ENCODE data around the gene DLST.

The DLST gene

GRCh38 chr14:74882103-74882920 is 596 bp downstream of the DLST start:
- H3K4me2 ChIP-seq = peak overlapping the region; percentile 81 to 98 (median 95)
- peak overlapping the region; percentile 84 to 99 (median 96) for H3K4me3 ChIP-seq
- H3K9me3 ChIP-seq (replicated peaks in 1 of 11) = no peaks in the 10 kb centered on the region
- peaks cover 49 to 55% (median 54%) of the 10 kb centered on the region in 11 experiments for H4K20me1 ChIP-seq
- peaks cover 28 to 43% (median 37%) of the 10 kb centered on the region in 11 experiments for H3K36me3 ChIP-seq
- H3K27ac ChIP-seq = peak overlapping the region; percentile 82 to 97 (median 95)
- TF ChIP-seq Cebpa-rat (IDR thresholded peaks at IDR 0.05) = no peak
- H3K27me3 ChIP-seq = no peaks in the 10 kb centered on the region
- peaks cover 24 to 79% (median 62%) of the 10 kb centered on the region in 10 experiments for H3K4me1 ChIP-seq
- H3K9ac ChIP-seq = peak overlapping the region; percentile 93 to 98 (median 97)

GRCh38 chr14:74886001-74886400 is 4.3 kb downstream of the DLST start:
- Histone ChIP-seq H3K27ac (no peak overlapping the region), H3K4me3 (no peak overlapping the region), H3K36me3 (peaks cover 64 to 80% (median 73%) of the 10 kb centered on the region in 11 experiments), H4K20me1 (peaks cover 74 to 92% (median 88%) of the 10 kb centered on the region in 11 experiments), H3K4me1 (peaks cover 26 to 47% (median 37%) of the 10 kb centered on the region in 10 experiments), H3K9me3 (replicated peaks in 1 of 11) (no peaks in the 10 kb centered on the region), H3K27me3 (no peaks in the 10 kb centered on the region), H3K9ac (no peak overlapping the region; a peak in 1 of 22 replicates), H3K4me2 (no peak overlapping the region; a peak in 2 of 22 replicates)
- no peak for TF ChIP-seq Cebpa-rat (IDR thresholded peaks at IDR 0.05)

- no peaks in the 10 kb centered on the region for H3K9me3 ChIP-seq (replicated peaks in 1 of 11)
- H3K4me1 ChIP-seq = peaks cover 39 to 59% (median 49%) of the 10 kb centered on the region in 10 experiments
- H3K36me3 ChIP-seq = peaks cover 88 to 100% (median 98%) of the 10 kb centered on the region in 11 experiments
- H4K20me1 ChIP-seq = peaks cover 73 to 100% (median 97%) of the 10 kb centered on the region in 11 experiments
- H3K4me3 ChIP-seq = no peak overlapping the region
- no peak overlapping the region for H3K4me2 ChIP-seq
- no peaks in the 10 kb centered on the region for H3K27me3 ChIP-seq
- no peak overlapping the region for H3K9ac ChIP-seq
- no peak overlapping the region for H3K27ac ChIP-seq
- no peak for TF ChIP-seq Cebpa-rat (IDR thresholded peaks at IDR 0.05)
Measured at GRCh38 chr14:74888164-74889158, 6.7 kb downstream of the DLST start.

- no peak overlapping the region for H3K9ac ChIP-seq
- H3K27me3 ChIP-seq = no peaks in the 10 kb centered on the region
- H3K4me2 ChIP-seq = no peak overlapping the region
- no peak for TF ChIP-seq Cebpa-rat (IDR thresholded peaks at IDR 0.05)
- no peak overlapping the region for H3K4me3 ChIP-seq
- H3K4me1 ChIP-seq = peaks cover 34 to 56% (median 47%) of the 10 kb centered on the region in 10 experiments
- no peak overlapping the region for H3K27ac ChIP-seq
- H3K9me3 ChIP-seq (replicated peaks in 1 of 11) = no peaks in the 10 kb centered on the region
- H3K36me3 ChIP-seq = peaks cover 92 to 100% (median 98%) of the 10 kb centered on the region in 11 experiments
- peaks cover 58 to 100% (median 95%) of the 10 kb centered on the region in 11 experiments for H4K20me1 ChIP-seq
Measured at GRCh38 chr14:74890262-74890661, 8.5 kb downstream of the DLST start.

- peaks cover 42 to 100% (median 94%) of the 10 kb centered on the region in 11 experiments for H4K20me1 ChIP-seq
- H3K27ac ChIP-seq = 0 out of 22 replicates have a peak overlapping the region, but pooled peaks of 2 of the 11 experiments have one; percentile 10 to 20
- TF ChIP-seq Cebpa-rat (IDR thresholded peaks at IDR 0.05) = no peak
- H3K27me3 ChIP-seq = no peaks in the 10 kb centered on the region
- peak overlapping the region; percentile 57 to 83 (median 71); a peak in 21 of 22 replicates for H3K4me2 ChIP-seq
- H3K4me3 ChIP-seq = no peak overlapping the region
- peaks cover 29 to 51% (median 42%) of the 10 kb centered on the region in 10 experiments for H3K4me1 ChIP-seq
- peaks cover 92 to 100% (median 98%) of the 10 kb centered on the region in 11 experiments for H3K36me3 ChIP-seq
- peak overlapping the region in 5 of 11 experiments; percentile 3 to 27 (median 15); a peak in 5 of 22 replicates for H3K9ac ChIP-seq
- H3K9me3 ChIP-seq (replicated peaks in 1 of 11) = no peaks in the 10 kb centered on the region
Measured at GRCh38 chr14:74891870-74892269, 10.2 kb downstream of the DLST start.

GRCh38 chr14:74892745-74893144 is 11.0 kb downstream of the DLST start:
- Histone ChIP-seq H3K9me3 (replicated peaks in 1 of 11) (no peaks in the 10 kb centered on the region), H3K27me3 (no peaks in the 10 kb centered on the region), H3K9ac (peak overlapping the region in 7 of 11 experiments; percentile 9 to 45 (median 36); a peak in 10 of 22 replicates), H3K4me2 (peak overlapping the region; percentile 57 to 83 (median 71)), H3K4me1 (peaks cover 29 to 51% (median 42%) of the 10 kb centered on the region in 10 experiments), H3K27ac (peak overlapping the region in 6 of 11 experiments; percentile 5 to 68 (median 57); a peak in 6 of 22 replicates), H3K36me3 (peaks cover 95 to 100% (median 99%) of the 10 kb centered on the region in 11 experiments), H3K4me3 (peak overlapping the region in 1 of 10 experiments; percentile 18; a peak in 1 of 20 replicates), H4K20me1 (peaks cover 33 to 100% (median 94%) of the 10 kb centered on the region in 11 experiments)
- TF ChIP-seq Cebpa-rat (IDR thresholded peaks at IDR 0.05) = no peak

- no peak for TF ChIP-seq Cebpa-rat (IDR thresholded peaks at IDR 0.05)
- Histone ChIP-seq H3K4me3 (peak overlapping the region in 2 of 10 experiments; percentile 12 to 18; a peak in 1 of 20 replicates), H4K20me1 (peaks cover 24 to 100% (median 89%) of the 10 kb centered on the region in 11 experiments), H3K27ac (peak overlapping the region; percentile 5 to 68 (median 57); a peak in 17 of 22 replicates), H3K27me3 (no peaks in the 10 kb centered on the region), H3K9me3 (replicated peaks in 1 of 11) (no peaks in the 10 kb centered on the region), H3K9ac (peak overlapping the region in 10 of 11 experiments; percentile 7 to 58 (median 42); a peak in 14 of 22 replicates), H3K4me2 (peak overlapping the region; percentile 57 to 83 (median 71)), H3K4me1 (peaks cover 29 to 51% (median 42%) of the 10 kb centered on the region in 10 experiments), H3K36me3 (peaks cover 96 to 100% (median 100%) of the 10 kb centered on the region in 11 experiments)
Measured at GRCh38 chr14:74893614-74894091, 11.9 kb downstream of the DLST start.

GRCh38 chr14:74896400-74896799 is 14.7 kb downstream of the DLST start:
- Histone ChIP-seq H4K20me1 (peaks cover 18 to 95% (median 74%) of the 10 kb centered on the region in 11 experiments), H3K9me3 (replicated peaks in 1 of 11) (no peaks in the 10 kb centered on the region), H3K36me3 (peaks cover 96 to 100% (median 100%) of the 10 kb centered on the region in 11 experiments)

More at GRCh38 chr14:74896400-74896799, 14.7 kb downstream of the DLST start:
- TF ChIP-seq Cebpa-rat (IDR thresholded peaks at IDR 0.05) = no peak
- Histone ChIP-seq H3K27ac (no peak overlapping the region), H3K27me3 (no peaks in the 10 kb centered on the region), H3K9ac (no peak overlapping the region), H3K4me1 (peaks cover 29 to 40% (median 34%) of the 10 kb centered on the region in 10 experiments), H3K4me2 (no peak overlapping the region), H3K4me3 (no peak overlapping the region)

Measured in BLaER1 treated with 17β-estradiol and CSF1 and Interleukin-3, amounts not matched to agents 10 nM and 100 nM (cell line).